ENCODE results near the gene PIK3R2.

GRCh38 chr19:18112989-18113478, 39.9 kb upstream of the PIK3R2 start:
- TF ChIP-seq CTCF (IDR thresholded peaks at IDR 0.05): peak; percentile 78 to 91 (median 88)
- no peak for TF ChIP-seq POLR2A (IDR thresholded peaks at IDR 0.05)

Measured in body of pancreas (tissue), 4 donors.